ENCODE data around the gene ASH1L.

DNA sequence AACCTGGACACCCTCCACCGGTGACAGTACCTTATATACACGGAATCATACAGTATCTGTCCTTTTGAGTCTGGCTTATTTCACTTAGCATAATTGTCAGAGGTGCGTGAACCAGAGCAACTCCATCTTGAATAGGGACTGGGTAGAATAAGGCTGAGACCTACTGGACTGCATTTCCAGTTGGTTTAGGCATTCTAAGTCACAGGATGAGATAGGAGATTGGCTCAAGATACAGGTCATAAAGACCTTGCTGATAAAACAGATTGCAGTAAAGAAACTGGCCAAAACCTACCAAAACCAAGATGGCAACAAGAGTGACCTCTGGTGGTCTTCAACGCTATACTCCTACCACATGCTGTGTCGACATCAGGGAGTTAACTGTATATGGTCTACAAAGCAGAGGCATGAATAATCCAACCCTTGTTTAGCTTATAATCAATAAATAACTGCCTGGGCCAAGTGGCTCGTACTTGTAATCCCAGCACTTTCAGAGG is 255.3 kb downstream of the ASH1L start:
- TF ChIP-seq TAF1 (IDR thresholded peaks at IDR 0.05; ENCODE audit: borderline replicate concordance, insufficient read depth, low read length) (no peak), POLR2AphosphoS5 (IDR thresholded peaks at IDR 0.05; ENCODE audit: low read depth, low read length) (no peak)
- TF ChIP-seq, protein P1, sequence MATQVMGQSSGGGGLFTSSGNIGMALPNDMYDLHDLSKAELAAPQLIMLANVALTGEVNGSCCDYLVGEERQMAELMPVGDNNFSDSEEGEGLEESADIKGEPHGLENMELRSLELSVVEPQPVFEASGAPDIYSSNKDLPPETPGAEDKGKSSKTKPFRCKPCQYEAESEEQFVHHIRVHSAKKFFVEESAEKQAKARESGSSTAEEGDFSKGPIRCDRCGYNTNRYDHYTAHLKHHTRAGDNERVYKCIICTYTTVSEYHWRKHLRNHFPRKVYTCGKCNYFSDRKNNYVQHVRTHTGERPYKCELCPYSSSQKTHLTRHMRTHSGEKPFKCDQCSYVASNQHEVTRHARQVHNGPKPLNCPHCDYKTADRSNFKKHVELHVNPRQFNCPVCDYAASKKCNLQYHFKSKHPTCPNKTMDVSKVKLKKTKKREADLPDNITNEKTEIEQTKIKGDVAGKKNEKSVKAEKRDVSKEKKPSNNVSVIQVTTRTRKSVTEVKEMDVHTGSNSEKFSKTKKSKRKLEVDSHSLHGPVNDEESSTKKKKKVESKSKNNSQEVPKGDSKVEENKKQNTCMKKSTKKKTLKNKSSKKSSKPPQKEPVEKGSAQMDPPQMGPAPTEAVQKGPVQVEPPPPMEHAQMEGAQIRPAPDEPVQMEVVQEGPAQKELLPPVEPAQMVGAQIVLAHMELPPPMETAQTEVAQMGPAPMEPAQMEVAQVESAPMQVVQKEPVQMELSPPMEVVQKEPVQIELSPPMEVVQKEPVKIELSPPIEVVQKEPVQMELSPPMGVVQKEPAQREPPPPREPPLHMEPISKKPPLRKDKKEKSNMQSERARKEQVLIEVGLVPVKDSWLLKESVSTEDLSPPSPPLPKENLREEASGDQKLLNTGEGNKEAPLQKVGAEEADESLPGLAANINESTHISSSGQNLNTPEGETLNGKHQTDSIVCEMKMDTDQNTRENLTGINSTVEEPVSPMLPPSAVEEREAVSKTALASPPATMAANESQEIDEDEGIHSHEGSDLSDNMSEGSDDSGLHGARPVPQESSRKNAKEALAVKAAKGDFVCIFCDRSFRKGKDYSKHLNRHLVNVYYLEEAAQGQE (IDR thresholded peaks at IDR 0.05; ENCODE audit: insufficient read depth in 1 of 2, low read depth in 2 of 2, low read length in 2 of 2): no peak

Data from PFSK-1 (cell line).